ENCODE results near the gene INPP5D. TPM values are rescaled to one million over a fixed set of nuclear protein-coding genes. Genes with fewer than 3 reads are reported as not detected.

INPP5D gene
- total and polyA plus RNA-seq, 12 donors, result 3.4 to 29.4 (median 14.3) TPM

DNA sequence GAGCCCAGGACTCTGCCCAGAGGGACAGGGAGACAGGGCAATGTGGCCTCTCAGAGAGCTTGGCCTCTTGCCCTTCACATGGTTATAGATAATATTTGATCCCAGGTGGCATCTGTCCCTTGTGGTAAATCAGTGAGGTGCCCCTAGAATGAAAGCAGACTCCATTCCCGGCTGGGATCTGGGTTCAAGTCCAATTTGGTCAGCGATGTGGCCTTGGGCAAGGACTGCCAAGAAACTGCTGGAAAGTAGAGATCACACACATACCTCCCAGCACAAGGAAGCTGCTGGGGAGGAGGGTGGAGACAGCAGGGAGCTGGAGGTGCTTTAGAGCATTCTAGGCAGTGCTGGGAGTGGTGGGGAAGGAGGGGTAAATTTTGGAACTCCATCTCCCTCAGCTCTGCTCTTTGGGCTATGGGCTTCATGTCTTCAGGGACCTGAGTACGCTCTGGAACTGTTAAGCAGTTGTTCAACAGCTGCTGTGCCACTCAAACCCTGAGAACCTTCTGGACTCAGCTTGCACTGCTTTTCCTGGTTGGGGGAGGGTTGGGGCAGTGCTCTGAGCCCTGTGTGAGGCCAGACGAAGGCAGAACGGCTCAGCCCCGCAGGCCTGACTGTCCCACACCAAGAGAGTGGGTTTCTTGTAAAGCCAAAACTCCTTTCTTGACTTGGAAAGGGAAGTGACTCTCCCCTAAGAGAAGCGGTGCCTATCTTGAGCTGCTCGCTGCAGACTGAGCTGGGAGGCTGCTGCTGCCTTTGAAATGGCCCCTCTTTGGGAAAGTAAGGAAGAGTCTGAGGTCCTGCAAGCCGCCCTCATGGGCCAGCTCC lies 23.0 kb downstream of the INPP5D start:
- peaks cover 15 to 29% of the 10 kb centered on the region in 2 donors for H3K4me1 ChIP-seq (replicated peaks in 1 of 2)
- no peak overlapping the region for H3K4me3 ChIP-seq
- no peaks in the 10 kb centered on the region for H3K9me3 ChIP-seq (replicated peaks in 1 of 3)
- intact Hi-C loops (cut with DNase I), result no loop called here
- peak overlapping the region; percentile 26 to 84 (median 68) for H3K27ac ChIP-seq
- TF ChIP-seq POLR2A (IDR thresholded peaks at IDR 0.05), result no peak
- no peak for TF ChIP-seq CTCF (IDR thresholded peaks at IDR 0.05)
- H3K36me3 ChIP-seq (replicated peaks in 1 of 2), result no peaks in the 10 kb centered on the region
- 56 to 67% (median 64%) methylated on average over 7 to 9 of the region's 9 CpGs for WGBS, 4 donors
- H3K27me3 ChIP-seq, result no peaks in the 10 kb centered on the region
- DNase-seq, result peak in 1 of 7 donors; percentile 16

DNA sequence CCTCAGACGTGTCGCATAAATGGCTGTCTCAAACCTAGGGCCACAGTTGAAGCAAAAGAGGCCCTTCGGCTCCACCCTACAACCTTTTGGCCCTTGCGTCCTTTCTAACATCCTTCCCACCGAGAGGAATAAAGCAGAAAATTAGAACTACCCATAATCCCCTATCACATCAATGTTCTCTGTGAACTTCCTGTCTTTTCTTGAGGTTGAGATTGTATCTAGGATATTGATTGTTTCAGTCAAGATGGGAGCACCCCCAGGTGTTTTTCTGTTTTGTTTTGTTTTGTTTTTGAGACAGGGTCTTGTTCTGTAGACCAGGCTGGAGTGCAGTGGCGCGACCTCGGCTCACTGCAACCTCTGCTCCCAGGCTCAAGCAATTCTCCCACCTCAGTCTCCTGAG lies 23.6 kb downstream of the INPP5D start:
- TF ChIP-seq POLR2A (IDR thresholded peaks at IDR 0.05), result no peak
- Histone ChIP-seq H3K36me3 (replicated peaks in 1 of 2) (no peaks in the 10 kb centered on the region), H3K4me3 (no peak overlapping the region), H3K4me1 (replicated peaks in 1 of 2) (peaks cover 15 to 29% of the 10 kb centered on the region in 2 donors), H3K9me3 (replicated peaks in 1 of 3) (no peaks in the 10 kb centered on the region), H3K27me3 (no peaks in the 10 kb centered on the region), H3K27ac (peak overlapping the region; percentile 26 to 84 (median 68))
- peak in 1 of 7 donors; percentile 10 for DNase-seq
- intact Hi-C loops (cut with DNase I), result no loop called here
- 74 to 86% (median 79%) methylated on average over 8 of the region's 8 CpGs for WGBS, 4 donors

DNA sequence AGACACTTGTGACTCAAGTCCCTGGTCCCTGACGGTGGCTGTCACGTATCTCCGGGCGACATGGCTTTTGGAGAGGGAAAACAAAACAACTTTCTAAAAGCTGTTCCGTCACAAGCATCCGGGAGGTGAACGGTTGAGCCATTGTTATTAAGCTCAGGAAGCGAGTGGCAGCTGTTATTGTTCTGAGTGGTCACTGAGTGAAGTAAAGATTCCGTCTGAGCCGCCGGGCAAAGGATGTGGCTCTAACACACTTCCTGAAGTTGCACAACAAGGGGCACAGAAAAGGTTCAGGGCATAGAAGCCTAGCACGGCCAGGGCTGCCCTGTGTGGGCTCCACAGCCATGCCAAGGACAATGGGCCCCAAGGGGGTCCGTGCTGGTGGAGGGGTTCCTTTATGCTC lies 24.3 kb downstream of the INPP5D start:
- DNase-seq, result peak; percentile 50 to 89 (median 65)
- TF ChIP-seq POLR2A (IDR thresholded peaks at IDR 0.05), result no peak
- no peak for TF ChIP-seq CTCF (IDR thresholded peaks at IDR 0.05)
- Histone ChIP-seq H3K27me3 (no peaks in the 10 kb centered on the region), H3K4me3 (no peak overlapping the region), H3K9me3 (replicated peaks in 1 of 3) (no peaks in the 10 kb centered on the region), H3K4me1 (replicated peaks in 1 of 2) (peaks cover 15 to 29% of the 10 kb centered on the region in 2 donors), H3K36me3 (replicated peaks in 1 of 2) (no peaks in the 10 kb centered on the region), H3K27ac (peak overlapping the region in 4 of 5 donors; percentile 1 to 84 (median 42))
- 57 to 68% (median 60%) methylated on average over 13 of the region's 13 CpGs for WGBS, 4 donors
- intact Hi-C loops (cut with DNase I), result no loop called here

DNA sequence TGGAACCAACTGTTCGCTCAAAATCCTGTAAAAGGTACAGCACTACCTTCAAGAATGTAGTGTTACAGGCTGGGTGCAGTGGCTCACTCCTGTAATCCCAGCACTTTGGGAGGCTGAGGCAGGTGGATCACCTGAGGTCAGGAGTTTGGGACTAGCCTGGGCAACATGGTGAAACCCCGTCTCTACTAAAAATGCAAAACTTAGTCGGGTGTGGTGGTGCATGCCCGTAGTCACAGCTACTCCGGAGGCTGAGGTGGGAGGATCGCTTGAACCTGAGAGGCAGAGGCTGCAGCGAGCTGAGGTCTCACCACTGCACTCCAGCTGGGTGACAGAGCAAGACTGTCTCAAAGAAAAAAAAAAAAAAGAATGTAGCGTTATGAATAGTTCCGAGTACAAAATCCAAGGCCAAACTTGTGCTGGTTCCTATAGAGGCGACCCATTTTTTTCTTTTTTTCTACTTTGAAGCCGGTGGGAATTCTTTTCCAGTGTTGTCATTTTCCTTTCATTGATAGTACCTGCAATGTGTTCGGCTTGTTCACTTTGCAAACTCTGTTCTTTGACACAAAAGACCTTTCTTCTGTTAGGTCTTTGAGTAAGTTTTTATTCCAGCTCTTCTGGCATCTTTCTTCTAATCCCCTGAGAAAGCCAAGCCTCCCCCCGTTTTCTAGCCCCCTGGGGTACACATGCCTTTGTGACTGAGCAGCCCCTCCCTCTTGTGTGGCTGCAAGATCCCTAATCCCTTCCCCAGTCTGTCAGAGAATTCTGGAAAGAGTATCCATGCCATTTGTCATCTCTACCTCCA lies 25.1 kb downstream of the INPP5D start:
- peak in 1 of 7 donors; percentile 17 for DNase-seq
- Histone ChIP-seq H3K27me3 (no peaks in the 10 kb centered on the region), H3K27ac (peak overlapping the region in 4 of 5 donors; percentile 1 to 82 (median 30)), H3K9me3 (replicated peaks in 1 of 3) (no peaks in the 10 kb centered on the region), H3K4me1 (replicated peaks in 1 of 2) (peaks cover 15 to 29% of the 10 kb centered on the region in 2 donors), H3K36me3 (replicated peaks in 1 of 2) (no peaks in the 10 kb centered on the region), H3K4me3 (no peak overlapping the region)
- WGBS, 4 donors, result 64 to 76% (median 69%) methylated on average over 13 of the region's 13 CpGs
- TF ChIP-seq CTCF (IDR thresholded peaks at IDR 0.05) (no peak), POLR2A (IDR thresholded peaks at IDR 0.05) (no peak)
- intact Hi-C loops (cut with DNase I), result no loop called here
